ENCODE data around the gene PBXIP1.

PBXIP1 gene

GRCh38 chr1:154902938-154903566 is 52.8 kb downstream of the PBXIP1 start:
- no peak for ATAC-seq
- TF ChIP-seq CREB5 (CRISPR knock-in tag; IDR thresholded peaks at IDR 0.05; ENCODE audit: low read depth): no peak
- no peak for TF ChIP-seq GLIS3 (CRISPR knock-in tag; IDR thresholded peaks at IDR 0.05)
- no peak for TF ChIP-seq TCF4 (CRISPR knock-in tag; IDR thresholded peaks at IDR 0.05; ENCODE audit: borderline replicate concordance)
- no peak for TF ChIP-seq ZFP30 (CRISPR knock-in tag; IDR thresholded peaks at IDR 0.05)
- TF ChIP-seq ZFP3 (CRISPR knock-in tag; IDR thresholded peaks at IDR 0.05): no peak
- no peak for TF ChIP-seq ESRRG (CRISPR knock-in tag; IDR thresholded peaks at IDR 0.05)
- no peak for TF ChIP-seq PPARA (CRISPR knock-in tag; IDR thresholded peaks at IDR 0.05; ENCODE audit: borderline replicate concordance)
- TF ChIP-seq TOX (CRISPR knock-in tag; IDR thresholded peaks at IDR 0.05; ENCODE audit: borderline replicate concordance): no peak
- no peak for TF ChIP-seq CSRNP3 (CRISPR knock-in tag; IDR thresholded peaks at IDR 0.05)
- TF ChIP-seq RARB (CRISPR knock-in tag; IDR thresholded peaks at IDR 0.05): no peak
- TF ChIP-seq ZNF70 (CRISPR knock-in tag; IDR thresholded peaks at IDR 0.05): no peak
- TF ChIP-seq ZNF565 (CRISPR knock-in tag; conservative IDR thresholded peaks at IDR 0.05; ENCODE audit: low read depth): no peak
- no peak for TF ChIP-seq SNAI2 (CRISPR knock-in tag; IDR thresholded peaks at IDR 0.05)
- TF ChIP-seq OSR1 (CRISPR knock-in tag; IDR thresholded peaks at IDR 0.05): no peak
- no peak for TF ChIP-seq TSHZ2 (CRISPR knock-in tag; IDR thresholded peaks at IDR 0.05)
- TF ChIP-seq POU6F1 (CRISPR knock-in tag; IDR thresholded peaks at IDR 0.05; ENCODE audit: borderline replicate concordance, low read depth): no peak
- TF ChIP-seq ISL1 (CRISPR knock-in tag; IDR thresholded peaks at IDR 0.05): no peak

GRCh38 chr1:154901591-154901990 is 54.3 kb downstream of the PBXIP1 start:
- no peak for TF ChIP-seq TSHZ2 (CRISPR knock-in tag; IDR thresholded peaks at IDR 0.05)
- no peak for TF ChIP-seq ZNF8 (CRISPR knock-in tag; IDR thresholded peaks at IDR 0.05)
- no peak for TF ChIP-seq PPARA (CRISPR knock-in tag; IDR thresholded peaks at IDR 0.05; ENCODE audit: borderline replicate concordance)
- no peak for TF ChIP-seq POU6F1 (CRISPR knock-in tag; IDR thresholded peaks at IDR 0.05; ENCODE audit: borderline replicate concordance, low read depth)
- no peak for TF ChIP-seq ZNF565 (CRISPR knock-in tag; conservative IDR thresholded peaks at IDR 0.05; ENCODE audit: low read depth)
- TF ChIP-seq ZNF70 (CRISPR knock-in tag; IDR thresholded peaks at IDR 0.05): no peak
- TF ChIP-seq TCF4 (CRISPR knock-in tag; IDR thresholded peaks at IDR 0.05; ENCODE audit: borderline replicate concordance): no peak
- no peak for TF ChIP-seq GLIS3 (CRISPR knock-in tag; IDR thresholded peaks at IDR 0.05)
- TF ChIP-seq ZFP3 (CRISPR knock-in tag; IDR thresholded peaks at IDR 0.05): no peak
- TF ChIP-seq OSR1 (CRISPR knock-in tag; IDR thresholded peaks at IDR 0.05): no peak
- TF ChIP-seq ESRRG (CRISPR knock-in tag; IDR thresholded peaks at IDR 0.05): no peak
- no peak for TF ChIP-seq ZFP30 (CRISPR knock-in tag; IDR thresholded peaks at IDR 0.05)
- TF ChIP-seq CSRNP3 (CRISPR knock-in tag; IDR thresholded peaks at IDR 0.05): no peak
- no peak for TF ChIP-seq RARB (CRISPR knock-in tag; IDR thresholded peaks at IDR 0.05)
- TF ChIP-seq CREB5 (CRISPR knock-in tag; IDR thresholded peaks at IDR 0.05; ENCODE audit: low read depth): no peak
- TF ChIP-seq PATZ1 (CRISPR knock-in tag; IDR thresholded peaks at IDR 0.05; ENCODE audit: borderline replicate concordance): no peak
- TF ChIP-seq BACH2 (CRISPR knock-in tag; IDR thresholded peaks at IDR 0.05; ENCODE audit: borderline replicate concordance): no peak
- no peak for ATAC-seq

Data from SK-N-SH treated with all-trans-retinoic acid at 6 μM for 48 hours (cell line).